Gastrocnemius medialis (tissue), 4 donors: ENCODE measurements around the gene TIAM2. TPM values are rescaled to one million over a fixed set of nuclear protein-coding genes. Genes with fewer than 3 reads are reported as not detected.

Experiments
- ATAC-seq, 2 donors: fragments of 150-250 bp; one replicate each; pipeline ENCODE4 v1.9.1; 2016
- DNase-seq, 2 donors: peaks; one replicate each; pipeline ENCODE4 v3.0.0-alpha.2; 2019
- H3K27ac ChIP-seq, 4 donors: fragments of 200-600 bp; sonication (generic); 1 replicate in 1 of 4; 2 replicates in 3 of 4; pipeline ENCODE4 v1.5.1; 2016 to 2018; ENCODE audit warnings: mild to moderate bottlenecking in 2 of 4, moderate library complexity in 1 of 4
- H3K27me3 ChIP-seq, 3 donors: fragments of 200-600 bp; sonication (generic) in 2 of 3; 1 replicate in 1 of 3; 2 replicates in 2 of 3; pipeline versions ENCODE4 v1.5.1 to v1.6.0; 2016 to 2019; ENCODE audit warnings: mild to moderate bottlenecking in 1 of 3, moderate library complexity in 1 of 3
- H3K36me3 ChIP-seq, 2 donors: fragments of 200-600 bp; sonication (generic) in 1 of 2; one replicate each; pipeline ENCODE4 v1.5.1; 2017 to 2018
- H3K4me1 ChIP-seq, 2 donors: fragments of 200-600 bp; sonication (generic) in 1 of 2; one replicate each; pipeline ENCODE4 v1.5.1; 2016 to 2017; ENCODE audit warnings: mild to moderate bottlenecking in 2 of 2
- H3K4me3 ChIP-seq, 4 donors: fragments of 200-600 bp; sonication (generic) in 3 of 4; 1 replicate in 1 of 4; 2 replicates in 3 of 4; pipeline ENCODE4 v1.5.1; 2016 to 2019; ENCODE audit warnings: mild to moderate bottlenecking in 2 of 4
- H3K9me3 ChIP-seq, 3 donors: fragments of 200-600 bp; sonication (generic) in 2 of 3; 1 replicate in 1 of 3; 2 replicates in 2 of 3; pipeline ENCODE4 v1.5.1; 2016 to 2019
- POLR2A ChIP-seq, 2 donors: fragments of 450-650 bp; IDR thresholded peaks; one replicate each; pipeline ENCODE4 v1.6.1; 2017; ENCODE audit warnings: antibody characterized with exemption in 2 of 2, mild to moderate bottlenecking in 2 of 2, moderate library complexity in 2 of 2
- in situ Hi-C, 4 donors: fragments of 200-750 bp; cut with MboI; loops; one replicate each; pipeline versions ENCODE4 v1.15.0 to v1.8.0; 2017; ENCODE audit warnings: low sequenced_read_pairs in 4 of 4
- intact Hi-C: fragments of 100-400 bp; cut with DNase I; formaldehyde crosslinking; loops from one replicate; pipeline ENCODE4 v1.15.1; 2023; ENCODE audit warnings: low total_unique reads
- total RNA-seq, 4 donors: library from RNA; depleted of rRNA; stranded (reverse); fragments of >200 nt; gene quantifications; one replicate each; pipeline versions ENCODE4 v1.1.0 to v1.2.3, GENCODE V29; 2016
- TF ChIP-seq, protein P1 (sequence below), 5 experiments: fragments of 450-650 bp in 3 of 5; fragments of 200-600 bp in 2 of 5; sonication (generic) in 2 of 5; IDR thresholded peaks in 4 of 5; conservative IDR thresholded peaks in 1 of 5; 1 replicate in 4 of 5; 2 replicates in 1 of 5; pipeline ENCODE4 v1.5.1; 2016 to 2019; ENCODE audit warnings: antibody characterized with exemption in 5 of 5, mild to moderate bottlenecking in 3 of 5, moderate library complexity in 3 of 5

Gene TIAM2
- total RNA-seq, 4 donors from 2014 or later: 4.4 to 18.8 (median 13.6) TPM

- Histone ChIP-seq H3K36me3 (peaks cover 0 to 6% of the 10 kb centered on the region in 2 donors), H3K4me3 (no peak overlapping the region), H3K9me3 (no peaks in the 10 kb centered on the region), H3K4me1 (no peaks in the 10 kb centered on the region), H3K27me3 (no peaks in the 10 kb centered on the region), H3K27ac (no peak overlapping the region)
- DNase-seq: no peak
- in situ Hi-C loops: no loop called here
- TF ChIP-seq POLR2A (IDR thresholded peaks at IDR 0.05): no peak
- TF ChIP-seq, protein P1, sequence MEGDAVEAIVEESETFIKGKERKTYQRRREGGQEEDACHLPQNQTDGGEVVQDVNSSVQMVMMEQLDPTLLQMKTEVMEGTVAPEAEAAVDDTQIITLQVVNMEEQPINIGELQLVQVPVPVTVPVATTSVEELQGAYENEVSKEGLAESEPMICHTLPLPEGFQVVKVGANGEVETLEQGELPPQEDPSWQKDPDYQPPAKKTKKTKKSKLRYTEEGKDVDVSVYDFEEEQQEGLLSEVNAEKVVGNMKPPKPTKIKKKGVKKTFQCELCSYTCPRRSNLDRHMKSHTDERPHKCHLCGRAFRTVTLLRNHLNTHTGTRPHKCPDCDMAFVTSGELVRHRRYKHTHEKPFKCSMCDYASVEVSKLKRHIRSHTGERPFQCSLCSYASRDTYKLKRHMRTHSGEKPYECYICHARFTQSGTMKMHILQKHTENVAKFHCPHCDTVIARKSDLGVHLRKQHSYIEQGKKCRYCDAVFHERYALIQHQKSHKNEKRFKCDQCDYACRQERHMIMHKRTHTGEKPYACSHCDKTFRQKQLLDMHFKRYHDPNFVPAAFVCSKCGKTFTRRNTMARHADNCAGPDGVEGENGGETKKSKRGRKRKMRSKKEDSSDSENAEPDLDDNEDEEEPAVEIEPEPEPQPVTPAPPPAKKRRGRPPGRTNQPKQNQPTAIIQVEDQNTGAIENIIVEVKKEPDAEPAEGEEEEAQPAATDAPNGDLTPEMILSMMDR (IDR thresholded peaks at IDR 0.05 in 4 of 5, conservative IDR thresholded peaks at IDR 0.05 in 1 of 5): no peak
- intact Hi-C loops: no loop called here
- ATAC-seq: no peak
Observed at GRCh38 chr6:155130161-155130853, 135.2 kb downstream of the TIAM2 start.

GRCh38 chr6:155132617-155133016, 137.5 kb downstream of the TIAM2 start:
- H3K4me1 ChIP-seq: no peaks in the 10 kb centered on the region
- TF ChIP-seq, protein P1 (IDR thresholded peaks at IDR 0.05 in 4 of 5, conservative IDR thresholded peaks at IDR 0.05 in 1 of 5): no peak
- no peak for TF ChIP-seq POLR2A (IDR thresholded peaks at IDR 0.05)
- H3K4me3 ChIP-seq: no peak overlapping the region
- intact Hi-C loops (no loop called here), in situ Hi-C loops (no loop called here)
- H3K27ac ChIP-seq: no peak overlapping the region
- H3K36me3 ChIP-seq: peaks cover 0 to 6% of the 10 kb centered on the region in 2 donors
- no peak for ATAC-seq
- no peak for DNase-seq
- H3K27me3 ChIP-seq: no peaks in the 10 kb centered on the region
- no peaks in the 10 kb centered on the region for H3K9me3 ChIP-seq

- H3K36me3 ChIP-seq: no peaks in the 10 kb centered on the region
- in situ Hi-C loops (no loop called here), intact Hi-C loops (no loop called here)
- H3K4me1 ChIP-seq: peaks cover 23 to 27% of the 10 kb centered on the region in 2 donors
- H3K4me3 ChIP-seq: no peak overlapping the region
- ATAC-seq: no peak
- no peak overlapping the region for H3K27ac ChIP-seq
- no peaks in the 10 kb centered on the region for H3K27me3 ChIP-seq
- TF ChIP-seq, protein P1 (IDR thresholded peaks at IDR 0.05 in 4 of 5, conservative IDR thresholded peaks at IDR 0.05 in 1 of 5): no peak
- no peak for TF ChIP-seq POLR2A (IDR thresholded peaks at IDR 0.05)
- H3K9me3 ChIP-seq: no peaks in the 10 kb centered on the region
- DNase-seq: no peak
Observed at GRCh38 chr6:155141002-155141401, 145.9 kb downstream of the TIAM2 start.

GRCh38 chr6:155141512-155141911, 146.4 kb downstream of the TIAM2 start:
- Histone ChIP-seq H3K27me3 (no peaks in the 10 kb centered on the region), H3K36me3 (no peaks in the 10 kb centered on the region), H3K27ac (peak overlapping the region in 2 of 4 donors; percentile 24 to 35), H3K9me3 (no peaks in the 10 kb centered on the region), H3K4me1 (peaks cover 23 to 27% of the 10 kb centered on the region in 2 donors), H3K4me3 (no peak overlapping the region)
- intact Hi-C loops (no loop called here), in situ Hi-C loops (no loop called here)
- ATAC-seq (no peak), DNase-seq (no peak)
- TF ChIP-seq, protein P1 (IDR thresholded peaks at IDR 0.05 in 4 of 5, conservative IDR thresholded peaks at IDR 0.05 in 1 of 5): no peak
- no peak for TF ChIP-seq POLR2A (IDR thresholded peaks at IDR 0.05)
